ENCODE measurements around the gene SART1.

The SART1 gene

GRCh38 chr11:66012371-66012945 is 50.9 kb downstream of the SART1 start:
- Histone ChIP-seq H4K20me1 (ENCODE audit: low read depth, low read length) (no peaks in the 10 kb centered on the region), H2AFZ (ENCODE audit: low read depth, low read length, severe bottlenecking) (no peak overlapping the region), H3K79me2 (ENCODE audit: insufficient read depth, low read length) (no peaks in the 10 kb centered on the region), H3K4me2 (ENCODE audit: low read depth, low read length, poor library complexity, severe bottlenecking) (no peak overlapping the region), H3K36me3 (ENCODE audit: low read length) (no peaks in the 10 kb centered on the region), H3K27me3 (ENCODE audit: low read length) (no peaks in the 10 kb centered on the region), H3K9me2 (replicated peaks; ENCODE audit: insufficient read depth, low read length) (no peaks in the 10 kb centered on the region), H3F3A (ENCODE audit: insufficient read depth) (no peaks in the 10 kb centered on the region), H3K9ac (ENCODE audit: low read length) (no peak overlapping the region), H3K9me3 (ENCODE audit: insufficient read depth, low read length) (no peaks in the 10 kb centered on the region), H3K4me3 (ENCODE audit: insufficient read depth, low read length, poor library complexity, severe bottlenecking) (no peak overlapping the region), H3K27ac (ENCODE audit: low read depth, low read length) (no peak overlapping the region)
- TF ChIP-seq EZH2phosphoT487 (conservative IDR thresholded peaks at IDR 0.05; ENCODE audit: low read length) (no peak), CTCF (IDR thresholded peaks at IDR 0.05; ENCODE audit: insufficient read depth, low read length, poor library complexity, severe bottlenecking) (no peak)

GRCh38 chr11:66012946-66013761 is 51.6 kb downstream of the SART1 start:
- H3K4me2 ChIP-seq (ENCODE audit: low read depth, low read length, poor library complexity, severe bottlenecking), result no peak overlapping the region
- H3F3A ChIP-seq (ENCODE audit: insufficient read depth), result no peaks in the 10 kb centered on the region
- H3K9ac ChIP-seq (ENCODE audit: low read length), result no peak overlapping the region

GRCh38 chr11:66013762-66014100 is 52.2 kb downstream of the SART1 start:
- no peaks in the 10 kb centered on the region for H3K36me3 ChIP-seq (ENCODE audit: low read length)
- no peaks in the 10 kb centered on the region for H3K9me3 ChIP-seq (ENCODE audit: insufficient read depth, low read length)
- TF ChIP-seq CTCF (IDR thresholded peaks at IDR 0.05; ENCODE audit: insufficient read depth, low read length, poor library complexity, severe bottlenecking) (no peak), EZH2phosphoT487 (conservative IDR thresholded peaks at IDR 0.05; ENCODE audit: low read length) (no peak)
- no peak overlapping the region for H3K9ac ChIP-seq (ENCODE audit: low read length)
- no peak overlapping the region for H3K27ac ChIP-seq (ENCODE audit: low read depth, low read length)
- no peaks in the 10 kb centered on the region for H3K9me2 ChIP-seq (replicated peaks; ENCODE audit: insufficient read depth, low read length)
- no peaks in the 10 kb centered on the region for H3K27me3 ChIP-seq (ENCODE audit: low read length)
- no peak overlapping the region for H3K4me3 ChIP-seq (ENCODE audit: insufficient read depth, low read length, poor library complexity, severe bottlenecking)
- H3F3A ChIP-seq (ENCODE audit: insufficient read depth), result no peaks in the 10 kb centered on the region
- H3K79me2 ChIP-seq (ENCODE audit: insufficient read depth, low read length), result no peaks in the 10 kb centered on the region
- H3K4me2 ChIP-seq (ENCODE audit: low read depth, low read length, poor library complexity, severe bottlenecking), result no peak overlapping the region
- H2AFZ ChIP-seq (ENCODE audit: low read depth, low read length, severe bottlenecking), result no peak overlapping the region
- H4K20me1 ChIP-seq (ENCODE audit: low read depth, low read length), result no peaks in the 10 kb centered on the region

More at GRCh38 chr11:66012946-66013761, 51.6 kb downstream of the SART1 start:
- no peaks in the 10 kb centered on the region for H3K9me3 ChIP-seq (ENCODE audit: insufficient read depth, low read length)
- H2AFZ ChIP-seq (ENCODE audit: low read depth, low read length, severe bottlenecking), result no peak overlapping the region
- H3K9me2 ChIP-seq (replicated peaks; ENCODE audit: insufficient read depth, low read length), result no peaks in the 10 kb centered on the region
- H4K20me1 ChIP-seq (ENCODE audit: low read depth, low read length), result no peaks in the 10 kb centered on the region
- TF ChIP-seq CTCF (IDR thresholded peaks at IDR 0.05; ENCODE audit: insufficient read depth, low read length, poor library complexity, severe bottlenecking) (no peak), EZH2phosphoT487 (conservative IDR thresholded peaks at IDR 0.05; ENCODE audit: low read length) (no peak)
- H3K27me3 ChIP-seq (ENCODE audit: low read length), result no peaks in the 10 kb centered on the region
- H3K27ac ChIP-seq (ENCODE audit: low read depth, low read length), result no peak overlapping the region
- no peak overlapping the region for H3K4me3 ChIP-seq (ENCODE audit: insufficient read depth, low read length, poor library complexity, severe bottlenecking)
- H3K36me3 ChIP-seq (ENCODE audit: low read length), result no peaks in the 10 kb centered on the region
- H3K79me2 ChIP-seq (ENCODE audit: insufficient read depth, low read length), result no peaks in the 10 kb centered on the region
